HEK293T (cell line): ENCODE measurements around the gene EWSR1.

Source experiments
- ARNT ChIP-seq: fragments of 450-650 bp; IDR thresholded peaks from 2 replicates; pipeline ENCODE4 v1.6.1; 2017; ENCODE audit warnings: mild to moderate bottlenecking
- BHLHE40 ChIP-seq: fragments of 450-650 bp; IDR thresholded peaks from 2 replicates; pipeline ENCODE4 v1.6.1; 2016; ENCODE audit warnings: mild to moderate bottlenecking, moderate library complexity, borderline replicate concordance
- CTBP1 ChIP-seq: fragments of 450-650 bp; IDR thresholded peaks from 2 replicates; pipeline ENCODE4 v1.6.1; 2016; ENCODE audit warnings: borderline replicate concordance
- ELF4 ChIP-seq: fragments of 450-650 bp; IDR thresholded peaks from 2 replicates; pipeline ENCODE4 v1.6.1; 2017; ENCODE audit warnings: antibody characterized with exemption
- FOXA1 ChIP-seq: fragments of 450-650 bp; IDR thresholded peaks from 2 replicates; pipeline ENCODE4 v1.6.1; 2016; ENCODE audit warnings: mild to moderate bottlenecking
- FOXM1 ChIP-seq: fragments of 450-650 bp; IDR thresholded peaks from 2 replicates; pipeline ENCODE4 v1.6.1; 2017; ENCODE audit warnings: mild to moderate bottlenecking, borderline replicate concordance
- LEF1 ChIP-seq: fragments of 450-650 bp; IDR thresholded peaks from 2 replicates; pipeline ENCODE4 v1.6.1; 2017; ENCODE audit warnings: mild to moderate bottlenecking, borderline replicate concordance
- NFRKB ChIP-seq: fragments of 450-650 bp; IDR thresholded peaks from 2 replicates; pipeline ENCODE4 v1.6.1; 2016; ENCODE audit warnings: mild to moderate bottlenecking, moderate library complexity
- SP1 ChIP-seq: fragments of 450-650 bp; IDR thresholded peaks from 2 replicates; pipeline ENCODE4 v1.6.1; 2017
- SUZ12 ChIP-seq: fragments of 450-650 bp; IDR thresholded peaks from 2 replicates; pipeline ENCODE4 v1.6.1; 2016; ENCODE audit warnings: mild to moderate bottlenecking
- TARDBP ChIP-seq: fragments of 450-650 bp; IDR thresholded peaks from 2 replicates; pipeline ENCODE4 v1.6.1; 2016
- ZNF384 ChIP-seq: fragments of 450-650 bp; IDR thresholded peaks from 2 replicates; pipeline ENCODE4 v1.6.1; 2016
- TF ChIP-seq, protein P1 (sequence below): fragments of 450-650 bp; IDR thresholded peaks from 2 replicates; pipeline ENCODE4 v1.6.1; 2016

DNA sequence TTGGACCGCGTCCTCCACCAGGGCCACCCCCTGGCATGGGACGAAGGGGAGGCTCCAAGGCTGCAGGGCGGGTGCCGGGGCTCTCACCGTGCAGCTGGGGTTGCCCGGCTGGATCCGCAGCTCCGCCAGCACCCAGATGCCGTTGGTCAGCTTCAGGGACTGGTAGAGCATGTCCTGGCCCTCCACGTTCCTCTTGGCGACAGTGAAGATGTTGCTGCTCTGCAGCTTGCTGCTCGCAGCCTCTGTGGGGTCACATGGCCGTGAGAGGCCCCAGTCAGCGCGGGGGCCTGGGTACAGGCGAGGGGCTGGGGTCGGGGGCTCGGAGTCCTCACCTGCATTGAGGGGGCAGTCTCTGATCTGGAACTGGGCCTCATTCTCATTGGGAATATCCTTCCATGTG lies 62.2 kb downstream of the EWSR1 start:
- TF ChIP-seq BHLHE40 (no peak), ZNF384 (no peak), SP1 (no peak), NFRKB (no peak), SUZ12 (no peak), FOXM1 (no peak), CTBP1 (no peak), TARDBP (no peak), LEF1 (no peak), ARNT (no peak), ELF4 (no peak), FOXA1 (no peak)
- TF ChIP-seq, protein P1, sequence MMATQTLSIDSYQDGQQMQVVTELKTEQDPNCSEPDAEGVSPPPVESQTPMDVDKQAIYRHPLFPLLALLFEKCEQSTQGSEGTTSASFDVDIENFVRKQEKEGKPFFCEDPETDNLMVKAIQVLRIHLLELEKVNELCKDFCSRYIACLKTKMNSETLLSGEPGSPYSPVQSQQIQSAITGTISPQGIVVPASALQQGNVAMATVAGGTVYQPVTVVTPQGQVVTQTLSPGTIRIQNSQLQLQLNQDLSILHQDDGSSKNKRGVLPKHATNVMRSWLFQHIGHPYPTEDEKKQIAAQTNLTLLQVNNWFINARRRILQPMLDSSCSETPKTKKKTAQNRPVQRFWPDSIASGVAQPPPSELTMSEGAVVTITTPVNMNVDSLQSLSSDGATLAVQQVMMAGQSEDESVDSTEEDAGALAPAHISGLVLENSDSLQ: no peak
